Right lobe of liver (tissue), 4 donors: ENCODE measurements around the gene LAMC1.

Experiments used
- CTCF ChIP-seq, 4 donors: fragments of 200-600 bp in 3 of 4; fragments of 450-650 bp in 1 of 4; IDR thresholded peaks; one replicate each; pipeline versions ENCODE4 v1.5.1 to v1.8.0; 2016 to 2022; ENCODE audit warnings: antibody characterized with exemption in 4 of 4, mild to moderate bottlenecking in 2 of 4
- POLR2A ChIP-seq: fragments of 450-650 bp; IDR thresholded peaks from one replicate; pipeline ENCODE4 v1.6.1; 2017; ENCODE audit warnings: antibody characterized with exemption, mild to moderate bottlenecking
- donor health status: DM: no; HTN: no; CAD: no.
- donor health status: DM: no; HTN: no; CAD: no.
- donor health status: DM: no; HTN: yes; CAD: no.

DNA sequence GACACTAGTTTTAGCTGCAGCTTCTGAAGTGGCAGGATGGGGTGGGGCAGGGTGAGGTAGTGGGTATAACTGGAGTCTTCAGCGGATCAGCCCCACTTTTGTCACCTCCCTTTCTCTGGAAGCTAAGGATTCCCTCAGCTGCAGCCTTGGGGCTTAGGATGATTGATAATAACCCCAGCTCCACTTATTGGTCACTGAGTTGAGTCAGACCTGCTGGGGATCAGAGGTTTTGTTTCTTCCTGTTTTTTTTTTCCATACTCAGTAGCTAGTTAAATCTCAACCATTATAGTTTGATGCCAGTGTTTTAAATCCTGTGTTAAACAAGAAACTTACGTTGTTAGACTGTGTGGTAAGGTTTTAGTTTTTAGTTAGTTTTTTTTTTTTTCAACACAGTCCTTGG, 57.2 kb downstream of the LAMC1 start:
- TF ChIP-seq CTCF (IDR thresholded peaks at IDR 0.05) (no peak), POLR2A (no peak)
